IPS-NIHi11 (cell line): Measurements from ENCODE around the gene NPM1.

Experiments
- DNase-seq: peaks from one replicate; pipeline ENCODE4 v3.0.0; 2012; ENCODE audit warnings: mixed read lengths, low spot score

NPM1 gene

GRCh38 chr5:171450423-171451331 lies 63.0 kb downstream of the NPM1 start:
- peak; percentile 82 for DNase-seq

GRCh38 chr5:171451421-171451820 lies 63.8 kb downstream of the NPM1 start:
- no peak for DNase-seq

- DNase-seq = no peak
Measured at GRCh38 chr5:171453056-171453725, 65.5 kb downstream of the NPM1 start.

- no peak for DNase-seq
Measured at GRCh38 chr5:171453988-171454387, 66.3 kb downstream of the NPM1 start.

GRCh38 chr5:171454549-171454948 lies 66.9 kb downstream of the NPM1 start:
- no peak for DNase-seq

GRCh38 chr5:171455522-171455921 lies 67.9 kb downstream of the NPM1 start:
- DNase-seq = no peak

- no peak for DNase-seq
Measured at GRCh38 chr5:171457208-171457981, 69.7 kb downstream of the NPM1 start.

GRCh38 chr5:171459839-171460238 lies 72.2 kb downstream of the NPM1 start:
- DNase-seq = no peak
